HEK293T (cell line): ENCODE results near the gene SLC25A47.

Experiments
- CTBP1 ChIP-seq: fragments of 450-650 bp; IDR thresholded peaks from 2 replicates; pipeline ENCODE4 v1.6.1; 2016; ENCODE audit warnings: borderline replicate concordance
- ELF4 ChIP-seq: fragments of 450-650 bp; IDR thresholded peaks from 2 replicates; pipeline ENCODE4 v1.6.1; 2017; ENCODE audit warnings: antibody characterized with exemption
- FOXM1 ChIP-seq: fragments of 450-650 bp; IDR thresholded peaks from 2 replicates; pipeline ENCODE4 v1.6.1; 2017; ENCODE audit warnings: mild to moderate bottlenecking, borderline replicate concordance
- NFRKB ChIP-seq: fragments of 450-650 bp; IDR thresholded peaks from 2 replicates; pipeline ENCODE4 v1.6.1; 2016; ENCODE audit warnings: mild to moderate bottlenecking, moderate library complexity
- TARDBP ChIP-seq: fragments of 450-650 bp; IDR thresholded peaks from 2 replicates; pipeline ENCODE4 v1.6.1; 2016

- no peak for TF ChIP-seq TARDBP
- no peak for TF ChIP-seq FOXM1
- no peak for TF ChIP-seq ELF4
- TF ChIP-seq CTBP1, result no peak
- no peak for TF ChIP-seq NFRKB
These were observed 31.6 kb upstream of the SLC25A47 start for GRCh38 chr14:100291305-100292075.
